Measurements from ENCODE around the gene MTFR1L. TPM values are rescaled to one million over a fixed set of nuclear protein-coding genes. Genes with fewer than 3 reads are reported as not detected.
A peak's percentile ranks its signal among the peaks of the same experiment; 100 is the strongest.

MTFR1L gene
- total RNA-seq (2022) (21.3 and 23.2 TPM in 2 replicates), Bru-seq, nascent RNA (percentile 52 among the genes with signal in this experiment), BruChase-seq, experiment 1, labeled RNA remaining after a 6-hour chase (percentile 65 among the genes with signal in this experiment), BruChase-seq, experiment 2, labeled RNA remaining after a 2-hour chase (percentile 60 among the genes with signal in this experiment)
- long read RNA-seq, transcript MTFR1L-203 (7 exons, 2,004 nt): major isoform, 15 of 39 reads
- long read RNA-seq, transcript MTFR1L-210 (7 exons, 1,873 nt): minor isoform, 5 of 39 reads
- long read RNA-seq, partial matches to known transcripts: 7 of 39 reads
- long read RNA-seq, other reads (novel, unspliced or antisense): 7 of 39 reads

- intact Hi-C loops (cut with micrococcal nuclease; ENCODE audit: unreplicated experiment): no loop called here
- Mint-ChIP-seq H3K4me3 (ENCODE audit: low read depth, unreplicated experiment) (peak within 1 kb of the TSS; percentile 77), H3K4me1 (ENCODE audit: low read depth, unreplicated experiment) (peaks cover 32% of the 10 kb centered on the region), H3K27me3 (ENCODE audit: unreplicated experiment) (no peaks in the 10 kb centered on the region), H3K9me3 (ENCODE audit: low read depth, unreplicated experiment) (no peaks in the 10 kb centered on the region), H3K27ac (ENCODE audit: unreplicated experiment) (peak within 1 kb of the TSS; percentile 81), H3K36me3 (ENCODE audit: insufficient read depth, unreplicated experiment) (peaks cover 41% of the 10 kb centered on the region)
- BruUV-seq (replicated peaks): no TSS peak
- DNase-seq: peak; percentile 81
- CTCF ChIA-PET: interaction anchor here (0.6 to 1.0 kb wide), 2 partner anchors 178 to 300 kb away, joined by 4 to 6 read pairs; partner anchors contain the start of gene PAFAH2
- TF ChIP-seq, protein P1, sequence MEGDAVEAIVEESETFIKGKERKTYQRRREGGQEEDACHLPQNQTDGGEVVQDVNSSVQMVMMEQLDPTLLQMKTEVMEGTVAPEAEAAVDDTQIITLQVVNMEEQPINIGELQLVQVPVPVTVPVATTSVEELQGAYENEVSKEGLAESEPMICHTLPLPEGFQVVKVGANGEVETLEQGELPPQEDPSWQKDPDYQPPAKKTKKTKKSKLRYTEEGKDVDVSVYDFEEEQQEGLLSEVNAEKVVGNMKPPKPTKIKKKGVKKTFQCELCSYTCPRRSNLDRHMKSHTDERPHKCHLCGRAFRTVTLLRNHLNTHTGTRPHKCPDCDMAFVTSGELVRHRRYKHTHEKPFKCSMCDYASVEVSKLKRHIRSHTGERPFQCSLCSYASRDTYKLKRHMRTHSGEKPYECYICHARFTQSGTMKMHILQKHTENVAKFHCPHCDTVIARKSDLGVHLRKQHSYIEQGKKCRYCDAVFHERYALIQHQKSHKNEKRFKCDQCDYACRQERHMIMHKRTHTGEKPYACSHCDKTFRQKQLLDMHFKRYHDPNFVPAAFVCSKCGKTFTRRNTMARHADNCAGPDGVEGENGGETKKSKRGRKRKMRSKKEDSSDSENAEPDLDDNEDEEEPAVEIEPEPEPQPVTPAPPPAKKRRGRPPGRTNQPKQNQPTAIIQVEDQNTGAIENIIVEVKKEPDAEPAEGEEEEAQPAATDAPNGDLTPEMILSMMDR (IDR thresholded peaks at IDR 0.05; ENCODE audit: unreplicated experiment): no peak
Measured at GRCh38 chr1:25819491-25820246, at the start of gene MTFR1L. Gene MTFR1L (plus strand): TSS chr1:25819954. CDS start chr1:25823105, 3,151 bp downstream.

GRCh38 chr1:25770541-25771220 lies 49.1 kb upstream of the MTFR1L start:
- CTCF ChIA-PET: no interaction called here
- H3K9me3 Mint-ChIP-seq (ENCODE audit: low read depth, unreplicated experiment): no peaks in the 10 kb centered on the region
- BruUV-seq (replicated peaks): no TSS peak
- intact Hi-C loops (cut with micrococcal nuclease; ENCODE audit: unreplicated experiment): no loop called here
- no peak overlapping the region for H3K4me3 Mint-ChIP-seq (ENCODE audit: low read depth, unreplicated experiment)
- peaks cover 33% of the 10 kb centered on the region for H3K4me1 Mint-ChIP-seq (ENCODE audit: low read depth, unreplicated experiment)
- no peak for DNase-seq
- H3K36me3 Mint-ChIP-seq (ENCODE audit: insufficient read depth, unreplicated experiment): peaks cover 7% of the 10 kb centered on the region
- TF ChIP-seq, protein P1 (IDR thresholded peaks at IDR 0.05; ENCODE audit: unreplicated experiment): no peak
- peaks cover 47% of the 10 kb centered on the region for H3K27me3 Mint-ChIP-seq (ENCODE audit: unreplicated experiment)
- no peak overlapping the region for H3K27ac Mint-ChIP-seq (ENCODE audit: unreplicated experiment)

GRCh38 chr1:25771221-25772114 lies 48.3 kb upstream of the MTFR1L start:
- H3K36me3 Mint-ChIP-seq (ENCODE audit: insufficient read depth, unreplicated experiment): peaks cover 7% of the 10 kb centered on the region
- TF ChIP-seq, protein P1 (IDR thresholded peaks at IDR 0.05; ENCODE audit: unreplicated experiment): no peak
- no peaks in the 10 kb centered on the region for H3K9me3 Mint-ChIP-seq (ENCODE audit: low read depth, unreplicated experiment)
- intact Hi-C loops (cut with micrococcal nuclease; ENCODE audit: unreplicated experiment): no loop called here
- CTCF ChIA-PET: no interaction called here
- H3K4me3 Mint-ChIP-seq (ENCODE audit: low read depth, unreplicated experiment): no peak overlapping the region
- H3K27me3 Mint-ChIP-seq (ENCODE audit: unreplicated experiment): peaks cover 47% of the 10 kb centered on the region
- DNase-seq: no peak
- H3K4me1 Mint-ChIP-seq (ENCODE audit: low read depth, unreplicated experiment): peaks cover 33% of the 10 kb centered on the region
- no TSS peak for BruUV-seq (replicated peaks)
- H3K27ac Mint-ChIP-seq (ENCODE audit: unreplicated experiment): no peak overlapping the region

GRCh38 chr1:25772164-25772563 lies 47.6 kb upstream of the MTFR1L start:
- Mint-ChIP-seq H3K27ac (ENCODE audit: unreplicated experiment) (no peak overlapping the region), H3K4me3 (ENCODE audit: low read depth, unreplicated experiment) (no peak overlapping the region), H3K4me1 (ENCODE audit: low read depth, unreplicated experiment) (peaks cover 33% of the 10 kb centered on the region), H3K27me3 (ENCODE audit: unreplicated experiment) (peaks cover 47% of the 10 kb centered on the region), H3K9me3 (ENCODE audit: low read depth, unreplicated experiment) (no peaks in the 10 kb centered on the region), H3K36me3 (ENCODE audit: insufficient read depth, unreplicated experiment) (peaks cover 7% of the 10 kb centered on the region)
- DNase-seq: no peak
- intact Hi-C loops (cut with micrococcal nuclease; ENCODE audit: unreplicated experiment): no loop called here
- CTCF ChIA-PET: no interaction called here
- no TSS peak for BruUV-seq (replicated peaks)
- TF ChIP-seq, protein P1 (IDR thresholded peaks at IDR 0.05; ENCODE audit: unreplicated experiment): no peak

Data from Calu3 (cell line).